PC-9 (cell line): ENCODE measurements around the gene SAMD9L. TPM values are rescaled to one million over a fixed set of nuclear protein-coding genes. Genes with fewer than 3 reads are reported as not detected.

Experiments used
- BruUV-seq: library from RNA; stranded (reverse); fragments of 400-500 nt; replicated peaks from 2 replicates; lab custom pipeline; 2021; lab: Mats Ljungman, UMichigan
- CTCF ChIA-PET: fragments of 300-600 bp; sonication (Branson Sonifier 250); formaldehyde crosslinking; loops from one replicate; lab custom pipeline; 2022; ENCODE audit warnings: antibody characterized with exemption; lab: Charles Lee
- POLR2A ChIA-PET: fragments of 300-600 bp; sonication (Branson Sonifier 250); formaldehyde crosslinking; loops from one replicate; lab custom pipeline; 2022; ENCODE audit warnings: antibody characterized with exemption; ENCODE audit not compliant: unreplicated experiment; lab: Charles Lee
- DNase-seq, 2 experiments: peaks; one replicate each; pipeline versions ENCODE4 v3.0.0 to v3.0.0-alpha.2; 2015 to 2022; ENCODE audit warnings: mixed read lengths in 1 of 2
- H2AFZ ChIP-seq: fragments of 200-600 bp; sonication (generic); 2 replicates; pipeline ENCODE4 v1.8.1; 2017; ENCODE audit warnings: antibody characterized with exemption
- H3F3A ChIP-seq: fragments of 200-600 bp; sonication (generic); 2 replicates; pipeline ENCODE4 v1.8.1; 2017; ENCODE audit warnings: antibody characterized with exemption, mild to moderate bottlenecking, low read depth; ENCODE audit not compliant: insufficient read depth
- H3K27ac ChIP-seq: fragments of 200-600 bp; sonication (generic); 2 replicates; pipeline ENCODE4 v1.6.1; 2016; ENCODE audit warnings: mixed run types
- H3K27me3 ChIP-seq: fragments of 200-600 bp; sonication (generic); 2 replicates; pipeline ENCODE4 v1.6.1; 2016; ENCODE audit warnings: low read depth, mixed run types; ENCODE audit not compliant: insufficient read depth
- H3K36me3 ChIP-seq: fragments of 200-600 bp; sonication (generic); 2 replicates; pipeline ENCODE4 v1.6.1; 2016; ENCODE audit warnings: low read depth, mixed run types
- H3K4me1 ChIP-seq: fragments of 200-600 bp; sonication (generic); replicated peaks from 2 replicates; pipeline ENCODE4 v1.6.1; 2016; ENCODE audit warnings: mixed run types; ENCODE audit not compliant: insufficient read depth
- H3K4me2 ChIP-seq: fragments of 200-600 bp; sonication (generic); 2 replicates; pipeline ENCODE4 v1.6.1; 2017; ENCODE audit warnings: mixed run types
- H3K4me3 ChIP-seq: fragments of 200-600 bp; sonication (generic); 2 replicates; pipeline ENCODE4 v1.6.1; 2016; ENCODE audit warnings: mixed run types
- H3K79me2 ChIP-seq: fragments of 200-600 bp; sonication (generic); 2 replicates; pipeline ENCODE4 v1.6.1; 2017; ENCODE audit warnings: low read depth, mixed run types
- H3K9me2 ChIP-seq: fragments of 200-600 bp; sonication (generic); 2 replicates; pipeline ENCODE4 v1.8.1; 2017; ENCODE audit warnings: mild to moderate bottlenecking; ENCODE audit not compliant: insufficient read depth
- H3K9me3 ChIP-seq: fragments of 200-600 bp; sonication (generic); 2 replicates; pipeline ENCODE4 v1.8.1; 2016; ENCODE audit warnings: low read depth; ENCODE audit not compliant: insufficient read depth
- H4K20me1 ChIP-seq: fragments of 200-600 bp; sonication (generic); 2 replicates; pipeline ENCODE4 v1.8.1; 2017; ENCODE audit not compliant: insufficient read depth
- EZH2 ChIP-seq: fragments of 200-600 bp; sonication (generic); IDR thresholded peaks from 2 replicates; pipeline ENCODE4 v1.8.0; 2017; ENCODE audit warnings: antibody characterized with exemption, low read depth
- intact Hi-C: fragments of 100-400 bp; cut with micrococcal nuclease; formaldehyde crosslinking; loops from one replicate; pipeline ENCODE4 v1.10.0; 2022; ENCODE audit not compliant: unreplicated experiment
- total RNA-seq: library from RNA; stranded (reverse); gene quantifications from 2 replicates; pipeline ENCODE4 v1.2.3, GENCODE V29; 2021
- TF ChIP-seq, protein P1 (sequence below): fragments of 200-600 bp; sonication (generic); conservative IDR thresholded peaks from 2 replicates; pipeline ENCODE4 v1.6.1; 2017; ENCODE audit warnings: mixed run types, antibody characterized with exemption, mild to moderate bottlenecking, moderate library complexity

The SAMD9L gene
- total RNA-seq, 1 experiment from 2014 or later = 4.1 TPM

DNA sequence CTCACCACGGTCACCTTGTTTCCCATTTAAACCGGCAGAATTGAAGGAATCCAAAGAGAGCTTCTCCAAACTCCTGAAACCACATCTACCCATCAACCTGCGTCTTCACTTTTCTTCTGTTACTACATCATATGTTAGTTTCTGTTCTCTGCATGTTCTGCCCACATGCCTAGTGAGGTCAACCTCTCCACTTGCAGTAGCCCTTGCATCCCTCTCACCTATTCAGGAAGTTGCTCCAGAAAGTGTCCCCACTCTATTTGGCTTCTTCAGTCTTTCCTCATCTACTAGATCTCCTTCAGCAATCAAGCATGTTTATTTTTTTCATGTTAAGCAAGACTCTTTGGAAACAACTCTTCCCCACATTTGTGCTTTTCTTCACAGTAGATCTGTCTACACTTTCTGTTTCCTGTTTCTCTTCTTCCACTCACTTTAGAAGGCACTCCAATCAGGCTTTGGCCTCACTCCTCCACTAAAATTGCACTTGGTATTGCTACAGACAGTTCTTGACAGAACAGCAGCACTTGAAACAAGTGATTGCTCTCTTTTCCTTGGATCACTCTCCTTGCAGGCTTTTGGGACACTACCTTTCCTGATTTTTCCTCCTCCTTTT lies 7.5 kb downstream of the SAMD9L start:
- no peak overlapping the region for H3K4me3 ChIP-seq

DNA sequence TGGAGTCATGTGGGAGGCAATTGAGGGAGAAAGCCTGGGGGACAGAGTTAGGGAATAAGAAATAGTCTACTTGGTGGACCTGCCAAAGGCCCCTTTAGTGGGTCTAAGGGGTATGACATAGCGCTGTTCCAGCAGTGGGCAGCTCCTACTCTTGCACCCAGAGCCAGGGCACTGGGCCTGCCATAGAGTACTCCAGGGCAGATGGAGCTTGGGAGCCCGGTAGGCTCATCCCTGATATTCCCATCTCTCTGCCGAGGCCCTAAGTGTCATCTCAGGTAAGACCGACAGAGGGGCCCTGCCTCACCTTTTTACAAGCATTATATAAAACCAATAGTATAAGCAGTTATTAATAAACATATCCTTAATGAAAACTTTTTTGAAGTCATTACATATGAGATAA lies 9.6 kb downstream of the SAMD9L start:
- BruUV-seq = no TSS peak
- H3K36me3 ChIP-seq = no peaks in the 10 kb centered on the region

More for the DNA sequence above, 7.5 kb downstream of the SAMD9L start:
- no peak overlapping the region for H3K4me2 ChIP-seq
- POLR2A ChIA-PET = no interaction called here
- no peaks in the 10 kb centered on the region for H3K27me3 ChIP-seq
- H3K36me3 ChIP-seq = no peaks in the 10 kb centered on the region
- no peaks in the 10 kb centered on the region for H3K4me1 ChIP-seq
- H3F3A ChIP-seq = no peaks in the 10 kb centered on the region
- BruUV-seq = no TSS peak
- TF ChIP-seq, protein P1, sequence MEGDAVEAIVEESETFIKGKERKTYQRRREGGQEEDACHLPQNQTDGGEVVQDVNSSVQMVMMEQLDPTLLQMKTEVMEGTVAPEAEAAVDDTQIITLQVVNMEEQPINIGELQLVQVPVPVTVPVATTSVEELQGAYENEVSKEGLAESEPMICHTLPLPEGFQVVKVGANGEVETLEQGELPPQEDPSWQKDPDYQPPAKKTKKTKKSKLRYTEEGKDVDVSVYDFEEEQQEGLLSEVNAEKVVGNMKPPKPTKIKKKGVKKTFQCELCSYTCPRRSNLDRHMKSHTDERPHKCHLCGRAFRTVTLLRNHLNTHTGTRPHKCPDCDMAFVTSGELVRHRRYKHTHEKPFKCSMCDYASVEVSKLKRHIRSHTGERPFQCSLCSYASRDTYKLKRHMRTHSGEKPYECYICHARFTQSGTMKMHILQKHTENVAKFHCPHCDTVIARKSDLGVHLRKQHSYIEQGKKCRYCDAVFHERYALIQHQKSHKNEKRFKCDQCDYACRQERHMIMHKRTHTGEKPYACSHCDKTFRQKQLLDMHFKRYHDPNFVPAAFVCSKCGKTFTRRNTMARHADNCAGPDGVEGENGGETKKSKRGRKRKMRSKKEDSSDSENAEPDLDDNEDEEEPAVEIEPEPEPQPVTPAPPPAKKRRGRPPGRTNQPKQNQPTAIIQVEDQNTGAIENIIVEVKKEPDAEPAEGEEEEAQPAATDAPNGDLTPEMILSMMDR = no peak
- TF ChIP-seq EZH2 = no peak
- no peaks in the 10 kb centered on the region for H3K9me2 ChIP-seq
- no peaks in the 10 kb centered on the region for H4K20me1 ChIP-seq
- CTCF ChIA-PET = no interaction called here
- intact Hi-C loops = no loop called here
- H3K79me2 ChIP-seq = no peaks in the 10 kb centered on the region
- no peak overlapping the region for H2AFZ ChIP-seq
- no peaks in the 10 kb centered on the region for H3K9me3 ChIP-seq
- no peak for DNase-seq
- H3K27ac ChIP-seq = no peak overlapping the region

DNA sequence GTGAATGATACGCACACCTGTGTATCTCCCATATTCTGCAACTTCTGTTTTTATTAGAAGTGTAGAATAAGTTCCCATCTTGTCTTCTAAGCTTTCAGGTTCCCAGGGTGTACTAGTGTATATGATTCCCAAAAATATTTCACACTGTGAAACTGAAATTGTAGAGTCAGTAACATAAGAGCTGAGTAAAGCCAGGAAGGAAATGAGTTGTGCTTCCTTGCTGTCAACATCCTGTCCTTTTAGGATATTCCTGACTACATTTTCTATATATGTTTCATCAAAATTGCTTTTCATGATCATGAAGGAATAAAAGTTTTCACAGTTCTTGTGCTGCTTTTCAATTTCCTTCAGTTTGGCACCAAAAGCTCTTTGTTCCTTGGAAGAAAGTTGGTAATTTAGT lies 15.2 kb downstream of the SAMD9L start:
- Histone ChIP-seq H3K36me3 (no peaks in the 10 kb centered on the region), H4K20me1 (no peaks in the 10 kb centered on the region), H3K79me2 (no peaks in the 10 kb centered on the region), H3K4me2 (no peak overlapping the region), H3K4me3 (no peak overlapping the region), H3K9me3 (no peaks in the 10 kb centered on the region), H3K27me3 (no peaks in the 10 kb centered on the region), H3F3A (no peaks in the 10 kb centered on the region), H2AFZ (no peak overlapping the region), H3K27ac (no peak overlapping the region), H3K4me1 (no peaks in the 10 kb centered on the region), H3K9me2 (no peaks in the 10 kb centered on the region)
- no peak for DNase-seq
- POLR2A ChIA-PET = no interaction called here
- TF ChIP-seq EZH2 = no peak
- TF ChIP-seq, protein P1 = no peak
- intact Hi-C loops = no loop called here
- BruUV-seq = no TSS peak
- CTCF ChIA-PET = no interaction called here

More for the DNA sequence above, 9.6 kb downstream of the SAMD9L start:
- no peak overlapping the region for H3K27ac ChIP-seq
- no peaks in the 10 kb centered on the region for H3F3A ChIP-seq
- H3K4me1 ChIP-seq = no peaks in the 10 kb centered on the region
- no peaks in the 10 kb centered on the region for H4K20me1 ChIP-seq
- CTCF ChIA-PET = no interaction called here
- POLR2A ChIA-PET = no interaction called here
- no peak overlapping the region for H3K4me2 ChIP-seq
- no peaks in the 10 kb centered on the region for H3K79me2 ChIP-seq
- DNase-seq = no peak
- no peaks in the 10 kb centered on the region for H3K9me3 ChIP-seq
- no peaks in the 10 kb centered on the region for H3K9me2 ChIP-seq
- no peak overlapping the region for H2AFZ ChIP-seq
- intact Hi-C loops = no loop called here
- TF ChIP-seq EZH2 = no peak
- TF ChIP-seq, protein P1 = no peak
- H3K4me3 ChIP-seq = no peak overlapping the region
- no peaks in the 10 kb centered on the region for H3K27me3 ChIP-seq
